Endothelial cell of umbilical vein (primary cell): Measurements from ENCODE around the gene FCSK. TPM values are rescaled to one million over a fixed set of nuclear protein-coding genes. Genes with fewer than 3 reads are reported as not detected.

Source experiments
- BruUV-seq: library from RNA; stranded (reverse); fragments of 400-500 nt; replicated peaks from 2 replicates; lab custom pipeline; 2021; lab: Mats Ljungman, UMichigan
- CTCF ChIA-PET: fragments of 300-600, 350-600 bp; sonication (Branson Sonifier 250); formaldehyde crosslinking; loops from one replicate; lab custom pipeline; 2021; ENCODE audit warnings: antibody characterized with exemption, inconsistent platforms; lab: Charles Lee
- POLR2A ChIA-PET: fragments of 300-600, 350-600 bp; sonication (Branson Sonifier 250); formaldehyde crosslinking; loops from one replicate; lab custom pipeline; 2021; ENCODE audit warnings: antibody characterized with exemption, inconsistent platforms; lab: Charles Lee
- DNase-seq: peaks from one replicate; pipeline ENCODE4 v3.0.0-alpha.2; 2011; ENCODE audit warnings: low read depth, low spot score
- FAIRE-seq: peaks from 2 replicates; lab custom pipeline; 2011; peaks lifted over from hg19 to GRCh38; lab: Jason Lieb, UNC
- H2AFZ ChIP-seq: 2 replicates; pipeline ENCODE4 v1.6.0; 2012; ENCODE audit warnings: low read depth, low read length, control low read depth, inconsistent platforms
- H3K27ac ChIP-seq: 2 replicates; pipeline ENCODE4 v1.5.1; 2011; ENCODE audit warnings: low read depth, mild to moderate bottlenecking, control low read depth, low read length, moderate library complexity; ENCODE audit not compliant: insufficient read depth
- H3K27me3 ChIP-seq, 2 experiments: 2 replicates each; pipeline versions ENCODE4 v1.6.0 to v1.6.1; 2011; ENCODE audit warnings: low read length in 2 of 2, mixed read lengths in 1 of 2; ENCODE audit not compliant: control insufficient read depth in 2 of 2, insufficient read depth in 2 of 2
- H3K36me3 ChIP-seq, 2 experiments: 2 replicates in 1 of 2; 3 replicates in 1 of 2; pipeline ENCODE4 v1.5.1; 2011; ENCODE audit warnings: low read length in 2 of 2, mild to moderate bottlenecking in 1 of 2, moderate library complexity in 1 of 2; ENCODE audit not compliant: control insufficient read depth in 2 of 2, insufficient read depth in 2 of 2; ENCODE audit errors: extremely low read depth in 1 of 2
- H3K4me1 ChIP-seq: 3 replicates; pipeline ENCODE4 v1.5.1; 2011; ENCODE audit warnings: mild to moderate bottlenecking, low read length; ENCODE audit not compliant: control insufficient read depth, insufficient read depth; ENCODE audit errors: extremely low read depth
- H3K4me2 ChIP-seq: 2 replicates; pipeline ENCODE4 v1.6.1; 2011; ENCODE audit warnings: low read length, control low read depth, mixed read lengths; ENCODE audit not compliant: insufficient read depth
- H3K4me3 ChIP-seq, 3 experiments: fragments of 200-600 bp in 1 of 3; sonication (generic), shearing (Covaris generic) in 1 of 3; replicated peaks in 1 of 3; 2 replicates each; pipeline ENCODE4 v1.5.1; 2011 to 2016; ENCODE audit warnings: control low read depth in 3 of 3, low read length in 3 of 3, mild to moderate bottlenecking in 2 of 3, inconsistent platforms in 1 of 3, low read depth in 1 of 3, moderate library complexity in 1 of 3; ENCODE audit not compliant: insufficient read depth in 1 of 3
- H3K79me2 ChIP-seq: 2 replicates; pipeline ENCODE4 v1.6.0; 2012; ENCODE audit warnings: low read length, inconsistent platforms; ENCODE audit not compliant: control insufficient read depth, insufficient read depth
- H3K9ac ChIP-seq: replicated peaks from 2 replicates; pipeline ENCODE3; 2011; ENCODE audit warnings: low read length, control low read depth; ENCODE audit not compliant: insufficient read depth; ENCODE audit errors: extremely low read depth
- H3K9me1 ChIP-seq: replicated peaks from 3 replicates; pipeline ENCODE4 v1.6.0; 2011; ENCODE audit warnings: mild to moderate bottlenecking, low read length; ENCODE audit not compliant: control insufficient read depth, insufficient read depth; ENCODE audit errors: extremely low read depth
- H3K9me3 ChIP-seq: replicated peaks from 2 replicates; pipeline ENCODE4 v1.5.1; 2012; ENCODE audit warnings: low read length, inconsistent platforms; ENCODE audit not compliant: control insufficient read depth, insufficient read depth
- H4K20me1 ChIP-seq: replicated peaks from 2 replicates; pipeline ENCODE3; 2011; ENCODE audit warnings: mild to moderate bottlenecking, low read length; ENCODE audit not compliant: control insufficient read depth, insufficient read depth; ENCODE audit errors: extremely low read depth
- EZH2 ChIP-seq: IDR thresholded peaks from 2 replicates; pipeline ENCODE4 v1.6.1; 2012; ENCODE audit warnings: borderline replicate concordance, low read depth, mild to moderate bottlenecking, moderate library complexity, low read length, inconsistent platforms; ENCODE audit not compliant: severe bottlenecking
- FOS ChIP-seq: IDR thresholded peaks from 2 replicates; pipeline ENCODE4 v1.6.1; 2011; ENCODE audit warnings: mild to moderate bottlenecking, low read length, moderate library complexity, borderline replicate concordance; ENCODE audit not compliant: insufficient read depth
- GATA2 ChIP-seq: IDR thresholded peaks from 2 replicates; pipeline ENCODE4 v1.7.0; 2011; ENCODE audit warnings: low read depth, mild to moderate bottlenecking, moderate library complexity, mixed read lengths, low read length; ENCODE audit not compliant: insufficient read length, insufficient read depth
- JUN ChIP-seq: IDR thresholded peaks from 2 replicates; pipeline ENCODE4 v1.6.1; 2011; ENCODE audit warnings: borderline replicate concordance, low read depth; ENCODE audit not compliant: insufficient read length, insufficient read depth
- MYC ChIP-seq: IDR thresholded peaks from one replicate; pipeline ENCODE4 v1.6.1; 2011; ENCODE audit warnings: mild to moderate bottlenecking, low read depth, low read length
- POLR2A ChIP-seq: IDR thresholded peaks from 2 replicates; pipeline ENCODE4 v1.6.1; 2012; ENCODE audit warnings: low read depth, mild to moderate bottlenecking, control low read depth, low read length
- POLR2AphosphoS5 ChIP-seq: IDR thresholded peaks from 2 replicates; pipeline ENCODE4 v1.6.1; 2012; ENCODE audit warnings: low read depth, mild to moderate bottlenecking, control low read depth, low read length, moderate library complexity; ENCODE audit not compliant: insufficient read depth
- dilution Hi-C: fragments of 300-500 bp; cut with MboI; formaldehyde crosslinking; loops from one replicate; pipeline ENCODE4 v1.15.0; 2019; ENCODE audit warnings: low sequenced_read_pairs; ENCODE audit not compliant: extremely low pct_ligation_motif_present
- intact Hi-C: fragments of 100-400 bp; cut with micrococcal nuclease; formaldehyde crosslinking; loops from one replicate; pipeline ENCODE4 v1.10.0; 2022
- polyA plus RNA-seq, 4 experiments: library from polyadenylated mRNA; depleted of rRNA in 3 of 4; stranded (reverse) in 3 of 4; unstranded in 1 of 4; fragments of >200 nt; gene quantifications; 2 replicates each; pipeline versions ENCODE4 v1.2.1 to v1.2.3, GENCODE V29; 2011 to 2012; ENCODE audit warnings: missing spikeins in 1 of 4
- total RNA-seq: library from RNA; stranded (reverse); gene quantifications from 2 replicates; pipeline ENCODE4 v1.2.3, GENCODE V29; 2021
- TF ChIP-seq, protein P1 (sequence below): IDR thresholded peaks from 2 replicates; pipeline ENCODE4 v1.6.1; 2011; ENCODE audit not compliant: insufficient read depth, insufficient read length
- TF ChIP-seq, protein P2 (sequence below), 2 donors: IDR thresholded peaks; 1 replicate in 1 of 2; 2 replicates in 1 of 2; pipeline ENCODE4 v1.5.1; 2011; ENCODE audit warnings: low read length in 2 of 2, mild to moderate bottlenecking in 2 of 2, moderate library complexity in 2 of 2, control low read depth in 1 of 2, inconsistent platforms in 1 of 2, low read depth in 1 of 2; ENCODE audit not compliant: insufficient read depth in 1 of 2; ENCODE audit errors: extremely low read depth in 1 of 2

FCSK gene
- total and polyA plus RNA-seq, 2 donors (not counting 3 experiments of a cell fraction or from before 2014, with no cell fraction given), result 12.4 to 18.0 TPM

DNA sequence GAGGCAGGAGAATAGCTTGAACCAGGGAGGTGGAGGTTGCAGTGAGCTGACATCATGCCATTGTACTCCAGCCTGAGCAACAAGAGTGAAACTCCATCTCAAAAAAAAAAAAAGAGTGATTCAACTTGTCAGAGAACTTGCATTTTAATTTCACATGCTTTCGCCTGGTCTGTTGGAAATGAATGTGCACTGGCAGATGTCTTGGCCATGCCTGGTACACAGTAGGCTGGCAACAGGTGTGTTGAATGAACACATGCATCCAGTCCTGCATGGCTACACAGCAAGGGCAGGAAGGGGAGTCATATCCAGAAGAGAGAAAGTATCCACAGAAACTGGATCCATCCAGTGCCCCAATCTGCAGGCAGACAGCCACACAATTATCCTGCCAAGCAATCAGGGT is 57.4 kb downstream of the FCSK start:
- Histone ChIP-seq H3K4me1 (peaks cover 10% of the 10 kb centered on the region), H3K9me3 (no peaks in the 10 kb centered on the region), H3K79me2 (no peaks in the 10 kb centered on the region), H2AFZ (no peak overlapping the region), H3K27ac (no peak overlapping the region), H3K4me2 (no peak overlapping the region), H4K20me1 (no peaks in the 10 kb centered on the region), H3K27me3 (no peaks in the 10 kb centered on the region), H3K36me3 (peaks cover 19 to 25% of the 10 kb centered on the region in 2 experiments), H3K4me3 (no peak overlapping the region), H3K9ac (no peak overlapping the region), H3K9me1 (no peaks in the 10 kb centered on the region)
- DNase-seq, result no peak
- FAIRE-seq, result no peak
- dilution Hi-C loops, result no loop called here
- no TSS peak for BruUV-seq
- CTCF ChIA-PET, result no interaction called here
- TF ChIP-seq JUN (no peak), POLR2AphosphoS5 (no peak), GATA2 (no peak), EZH2 (no peak), FOS (no peak), MYC (no peak), POLR2A (no peak)
- TF ChIP-seq, protein P1, sequence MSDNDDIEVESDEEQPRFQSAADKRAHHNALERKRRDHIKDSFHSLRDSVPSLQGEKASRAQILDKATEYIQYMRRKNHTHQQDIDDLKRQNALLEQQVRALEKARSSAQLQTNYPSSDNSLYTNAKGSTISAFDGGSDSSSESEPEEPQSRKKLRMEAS, result no peak
- TF ChIP-seq, protein P2, sequence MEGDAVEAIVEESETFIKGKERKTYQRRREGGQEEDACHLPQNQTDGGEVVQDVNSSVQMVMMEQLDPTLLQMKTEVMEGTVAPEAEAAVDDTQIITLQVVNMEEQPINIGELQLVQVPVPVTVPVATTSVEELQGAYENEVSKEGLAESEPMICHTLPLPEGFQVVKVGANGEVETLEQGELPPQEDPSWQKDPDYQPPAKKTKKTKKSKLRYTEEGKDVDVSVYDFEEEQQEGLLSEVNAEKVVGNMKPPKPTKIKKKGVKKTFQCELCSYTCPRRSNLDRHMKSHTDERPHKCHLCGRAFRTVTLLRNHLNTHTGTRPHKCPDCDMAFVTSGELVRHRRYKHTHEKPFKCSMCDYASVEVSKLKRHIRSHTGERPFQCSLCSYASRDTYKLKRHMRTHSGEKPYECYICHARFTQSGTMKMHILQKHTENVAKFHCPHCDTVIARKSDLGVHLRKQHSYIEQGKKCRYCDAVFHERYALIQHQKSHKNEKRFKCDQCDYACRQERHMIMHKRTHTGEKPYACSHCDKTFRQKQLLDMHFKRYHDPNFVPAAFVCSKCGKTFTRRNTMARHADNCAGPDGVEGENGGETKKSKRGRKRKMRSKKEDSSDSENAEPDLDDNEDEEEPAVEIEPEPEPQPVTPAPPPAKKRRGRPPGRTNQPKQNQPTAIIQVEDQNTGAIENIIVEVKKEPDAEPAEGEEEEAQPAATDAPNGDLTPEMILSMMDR (IDR thresholded peaks at IDR 0.05; ENCODE audit: extremely low read depth in 1 of 2, insufficient read depth in 1 of 2, low read depth in 1 of 2, low read length in 2 of 2), result no peak
- POLR2A ChIA-PET, result no interaction called here
- intact Hi-C loops, result no loop called here
